GM23248 (cell line): Measurements from ENCODE around the gene CLDN22. TPM values are rescaled to one million over a fixed set of nuclear protein-coding genes. Genes with fewer than 3 reads are reported as not detected.

Experiments used
- DNase-seq: peaks from one replicate; pipeline ENCODE4 v3.0.0-alpha.2; 2015
- H2AFZ ChIP-seq: fragments of 200-600 bp; sonication (generic); 2 replicates; pipeline ENCODE4 v1.6.1; 2016; ENCODE audit warnings: antibody characterized with exemption
- H3F3A ChIP-seq: fragments of 200-600 bp; sonication (generic); 2 replicates; pipeline ENCODE4 v1.6.1; 2016; ENCODE audit warnings: mild to moderate bottlenecking, antibody characterized with exemption, mixed run types; ENCODE audit not compliant: insufficient read depth
- H3K27ac ChIP-seq: fragments of 200-600 bp; sonication (generic); 2 replicates; pipeline ENCODE4 v1.5.1; 2016; ENCODE audit warnings: mild to moderate bottlenecking
- H3K27me3 ChIP-seq: fragments of 200-600 bp; sonication (generic); replicated peaks from 2 replicates; pipeline ENCODE4 v1.6.1; 2016; ENCODE audit warnings: mild to moderate bottlenecking; ENCODE audit not compliant: insufficient read depth
- H3K36me3 ChIP-seq: fragments of 200-600 bp; sonication (generic); 2 replicates; pipeline ENCODE4 v1.6.1; 2016; ENCODE audit warnings: low read depth, mild to moderate bottlenecking
- H3K4me1 ChIP-seq: fragments of 200-600 bp; sonication (generic); 2 replicates; pipeline ENCODE4 v1.6.1; 2016; ENCODE audit warnings: mild to moderate bottlenecking; ENCODE audit not compliant: insufficient read depth
- H3K4me2 ChIP-seq: fragments of 200-600 bp; sonication (generic); one replicate; pipeline ENCODE4 v1.6.1; 2016; ENCODE audit warnings: mild to moderate bottlenecking; ENCODE audit not compliant: unreplicated experiment
- H3K4me3 ChIP-seq: fragments of 200-600 bp; sonication (generic); 2 replicates; pipeline ENCODE4 v1.5.1; 2016; ENCODE audit warnings: mild to moderate bottlenecking
- H3K79me2 ChIP-seq: fragments of 200-600 bp; sonication (generic); 2 replicates; pipeline ENCODE4 v1.6.1; 2016; ENCODE audit warnings: mild to moderate bottlenecking; ENCODE audit not compliant: insufficient read depth
- H3K9ac ChIP-seq: fragments of 200-600 bp; sonication (generic); 2 replicates; pipeline ENCODE4 v1.6.1; 2016; ENCODE audit warnings: mild to moderate bottlenecking
- H3K9me2 ChIP-seq: fragments of 200-600 bp; sonication (generic); 2 replicates; pipeline ENCODE4 v1.6.1; 2016; ENCODE audit warnings: mixed run types, mild to moderate bottlenecking, moderate library complexity; ENCODE audit not compliant: insufficient read depth
- H3K9me3 ChIP-seq: fragments of 200-600 bp; sonication (generic); one replicate; pipeline ENCODE4 v1.6.1; 2017; ENCODE audit warnings: low read depth
- H4K20me1 ChIP-seq: fragments of 200-600 bp; sonication (generic); 2 replicates; pipeline ENCODE4 v1.6.0; 2016; ENCODE audit not compliant: insufficient read depth
- EZH2 ChIP-seq: fragments of 200-600 bp; sonication (generic); IDR thresholded peaks from 2 replicates; pipeline ENCODE4 v1.6.1; 2018; ENCODE audit warnings: antibody characterized with exemption, mild to moderate bottlenecking; ENCODE audit not compliant: insufficient read depth, poor library complexity, severe bottlenecking
- EZH2phosphoT487 ChIP-seq: fragments of 200-600 bp; sonication (generic); IDR thresholded peaks from 2 replicates; pipeline ENCODE4 v1.6.1; 2018; ENCODE audit warnings: antibody characterized with exemption, moderate library complexity, mild to moderate bottlenecking, low read depth; ENCODE audit not compliant: insufficient read depth
- WGBS, 2 experiments: methylation state at CpG; one replicate each; pipeline ENCODE4 v1.1.6; 2015 to 2017; ENCODE audit warnings: low lambda C conversion rate in 2 of 2, low coverage in 1 of 2; ENCODE audit errors: missing lambda C conversion rate in 2 of 2; 5-methylcytosine and 5-hydroxymethylcytosine counted together
- in situ Hi-C: fragments of 300-500 bp; cut with MboI; formaldehyde crosslinking; loops from 2 replicates; pipeline ENCODE4 v1.15.0; 2020
- polyA plus RNA-seq: library from polyadenylated mRNA; unstranded; fragments of >200 nt; fragmentation: Nextera tagmentation; extraction: Ambion mirVana; gene quantifications from 2 replicates; pipeline ENCODE4 v1.2.1, GENCODE V29; 2016
- total RNA-seq: library from RNA; depleted of rRNA; stranded (reverse); fragments of >200 nt; shearing (Covaris generic); gene quantifications from 2 replicates; pipeline ENCODE4 v1.2.3, GENCODE V29; 2014

The CLDN22 gene
- total and polyA plus RNA-seq, 2 experiments from 2014 or later: not detected

- Histone ChIP-seq H3K9me3 (no peaks in the 10 kb centered on the region), H3K9ac (no peak overlapping the region), H3K4me2 (no peak overlapping the region), H3K27me3 (no peaks in the 10 kb centered on the region), H3K9me2 (no peaks in the 10 kb centered on the region), H4K20me1 (no peaks in the 10 kb centered on the region), H3K36me3 (no peaks in the 10 kb centered on the region), H3F3A (peaks cover 33% of the 10 kb centered on the region), H3K79me2 (no peaks in the 10 kb centered on the region), H3K4me3 (no peak overlapping the region), H3K27ac (no peak overlapping the region), H3K4me1 (peaks cover 26% of the 10 kb centered on the region), H2AFZ (no peak overlapping the region)
- DNase-seq: no peak
- TF ChIP-seq EZH2 (no peak), EZH2phosphoT487 (no peak)
- in situ Hi-C loops: no loop called here
- WGBS, 2 experiments: 92 to 96% methylated on average over 18 to 20 of the region's 20 CpGs
Measured at GRCh38 chr4:183356931-183357675, 37.0 kb upstream of the CLDN22 start.

GRCh38 chr4:183356173-183356830 is 36.2 kb upstream of the CLDN22 start:
- Histone ChIP-seq H3K9me3 (no peaks in the 10 kb centered on the region), H3K9ac (no peak overlapping the region), H4K20me1 (no peaks in the 10 kb centered on the region), H3K9me2 (no peaks in the 10 kb centered on the region), H3K4me3 (no peak overlapping the region), H3K4me1 (peaks cover 26% of the 10 kb centered on the region), H3K27ac (peak overlapping the region; percentile 37; the same call in 1 of the 2 replicates), H3F3A (peaks cover 32% of the 10 kb centered on the region), H3K36me3 (no peaks in the 10 kb centered on the region), H3K79me2 (no peaks in the 10 kb centered on the region), H2AFZ (no peak overlapping the region), H3K4me2 (no peak overlapping the region), H3K27me3 (no peaks in the 10 kb centered on the region)
- TF ChIP-seq EZH2phosphoT487 (no peak), EZH2 (no peak)
- WGBS, 2 experiments: 90 to 91% methylated on average over 20 of the region's 20 CpGs
- in situ Hi-C loops: no loop called here
- DNase-seq: no peak

GRCh38 chr4:183355405-183355804 is 35.3 kb upstream of the CLDN22 start:
- TF ChIP-seq EZH2: no peak
- WGBS, 2 experiments: 67 to 70% methylated on average over 4 of the region's 4 CpGs
- no peak overlapping the region for H3K4me2 ChIP-seq
- in situ Hi-C loops: no loop called here
- H2AFZ ChIP-seq: 0 out of 2 replicates have a peak overlapping the region, but pooled peaks have one; percentile 22
- H3K9me2 ChIP-seq: no peaks in the 10 kb centered on the region
- no peaks in the 10 kb centered on the region for H3K36me3 ChIP-seq
- H3K27ac ChIP-seq: peak overlapping the region; percentile 37; the same call in 1 of the 2 replicates
- no peaks in the 10 kb centered on the region for H3K79me2 ChIP-seq
- H4K20me1 ChIP-seq: no peaks in the 10 kb centered on the region
- H3K9me3 ChIP-seq: no peaks in the 10 kb centered on the region
- no peak overlapping the region for H3K9ac ChIP-seq
- DNase-seq: peak; percentile 71
- H3F3A ChIP-seq: peaks cover 30% of the 10 kb centered on the region
- H3K4me1 ChIP-seq: peaks cover 26% of the 10 kb centered on the region
- no peak overlapping the region for H3K4me3 ChIP-seq
- H3K27me3 ChIP-seq: no peaks in the 10 kb centered on the region

DNA sequence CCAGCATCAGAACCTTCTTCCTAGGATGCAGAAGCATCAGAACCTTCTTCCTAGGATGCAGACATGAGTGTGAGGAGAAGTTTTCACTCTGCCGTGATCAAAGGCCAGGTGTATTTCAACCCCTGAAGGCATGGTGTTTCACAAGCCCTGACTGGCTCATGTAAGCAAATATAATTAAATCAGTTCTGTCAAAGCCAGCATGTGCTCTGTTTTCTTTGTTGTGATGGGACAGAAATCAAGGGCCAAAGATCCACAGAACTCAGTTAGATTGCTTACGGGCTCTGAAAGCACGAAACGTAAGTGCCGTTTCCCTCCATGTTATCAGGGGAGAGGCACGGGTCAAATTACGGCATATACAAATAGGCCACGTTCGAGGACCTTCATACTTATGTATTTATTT is 34.1 kb upstream of the CLDN22 start:
- H3K27ac ChIP-seq: no peak overlapping the region
- in situ Hi-C loops: no loop called here
- H3K9me2 ChIP-seq: no peaks in the 10 kb centered on the region
- H3K4me3 ChIP-seq: no peak overlapping the region
- 97 to 98% methylated on average over 9 of the region's 9 CpGs for WGBS, 2 experiments
- no peak overlapping the region for H2AFZ ChIP-seq
- no peak overlapping the region for H3K9ac ChIP-seq
- H3K36me3 ChIP-seq: no peaks in the 10 kb centered on the region
- H3K27me3 ChIP-seq: no peaks in the 10 kb centered on the region
- peaks cover 28% of the 10 kb centered on the region for H3K4me1 ChIP-seq
- no peaks in the 10 kb centered on the region for H3K9me3 ChIP-seq
- no peaks in the 10 kb centered on the region for H4K20me1 ChIP-seq
- no peaks in the 10 kb centered on the region for H3K79me2 ChIP-seq
- TF ChIP-seq EZH2phosphoT487: no peak
- no peak for TF ChIP-seq EZH2
- H3F3A ChIP-seq: peaks cover 35% of the 10 kb centered on the region
- H3K4me2 ChIP-seq: no peak overlapping the region
- no peak for DNase-seq
